Measurements from ENCODE around the gene MEGF6.

Gene MEGF6

DNA sequence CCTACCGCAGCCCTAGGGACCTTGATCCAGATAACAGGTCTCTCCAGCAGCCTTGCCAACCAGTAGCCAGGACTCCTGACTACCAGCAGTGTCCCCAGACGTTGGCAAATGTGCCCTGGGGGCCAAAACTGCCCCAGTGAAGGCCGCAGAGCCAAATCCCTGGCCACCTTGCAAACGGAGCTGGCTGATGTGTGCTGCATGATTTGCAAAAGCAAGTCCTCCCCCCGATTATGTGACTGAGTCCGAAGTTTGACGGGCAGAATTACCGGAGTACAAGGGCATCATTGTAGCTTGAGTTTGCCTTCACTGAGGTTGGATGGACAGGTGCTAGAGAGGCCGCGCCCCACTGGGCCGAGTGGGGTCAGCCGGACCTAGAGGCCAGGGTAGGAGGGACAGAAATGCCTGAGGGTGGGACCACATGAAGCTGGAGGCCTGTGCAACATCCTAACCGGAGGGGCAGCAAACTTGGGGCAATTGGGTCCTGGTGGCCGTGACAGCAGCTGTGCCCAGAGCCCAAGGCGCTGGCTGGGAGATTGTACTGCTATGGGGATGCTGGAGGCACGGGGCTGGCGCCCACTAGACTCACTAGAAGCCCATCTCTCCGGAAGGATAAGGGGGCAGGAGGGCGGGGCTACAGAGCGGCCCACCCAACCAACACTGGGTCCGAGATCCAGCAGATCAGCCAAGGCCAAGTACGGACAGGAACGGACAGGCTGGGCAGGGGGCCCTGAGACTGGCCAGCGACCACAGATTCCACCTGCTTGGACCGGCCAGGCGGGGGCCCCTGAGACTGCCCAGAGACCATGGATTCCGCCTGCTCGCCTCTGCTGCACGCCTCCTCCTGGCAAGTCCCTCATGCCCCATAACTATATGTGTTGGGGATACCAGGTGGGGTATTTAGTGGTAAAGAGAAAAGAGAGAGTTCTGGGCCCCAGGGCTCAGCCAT lies 154.1 kb downstream of the MEGF6 start:
- no peak for DNase-seq (ENCODE audit: low read depth, low spot score)
- no peak overlapping the region for H3K27ac ChIP-seq

DNA sequence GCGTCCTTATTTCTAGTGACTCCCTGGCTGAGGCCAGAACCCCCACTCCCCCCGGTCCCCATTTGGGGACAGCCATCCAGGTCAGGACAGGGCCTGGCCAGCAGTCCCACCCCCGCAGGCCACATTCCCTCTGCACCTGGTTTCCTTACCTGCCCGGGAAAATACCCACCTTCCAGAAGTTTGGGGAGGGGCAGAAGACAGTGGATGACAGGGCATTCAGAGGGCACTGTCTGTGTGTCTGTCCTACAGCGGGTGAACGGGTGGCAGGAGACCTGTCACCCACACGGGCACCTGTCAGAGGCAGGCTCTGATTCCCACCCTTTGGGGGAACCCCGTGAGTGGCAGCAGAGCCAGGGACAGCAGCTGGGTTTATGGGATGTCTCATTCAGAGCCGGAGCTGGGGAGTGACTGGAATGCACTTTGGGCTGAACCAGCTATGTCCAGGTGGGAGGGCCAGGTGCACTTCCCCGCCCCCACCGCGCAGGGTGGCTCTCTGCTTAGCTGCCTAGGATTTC lies 154.8 kb downstream of the MEGF6 start:
- no peak overlapping the region for H3K27ac ChIP-seq
- no peak for DNase-seq (ENCODE audit: low read depth, low spot score)

DNA sequence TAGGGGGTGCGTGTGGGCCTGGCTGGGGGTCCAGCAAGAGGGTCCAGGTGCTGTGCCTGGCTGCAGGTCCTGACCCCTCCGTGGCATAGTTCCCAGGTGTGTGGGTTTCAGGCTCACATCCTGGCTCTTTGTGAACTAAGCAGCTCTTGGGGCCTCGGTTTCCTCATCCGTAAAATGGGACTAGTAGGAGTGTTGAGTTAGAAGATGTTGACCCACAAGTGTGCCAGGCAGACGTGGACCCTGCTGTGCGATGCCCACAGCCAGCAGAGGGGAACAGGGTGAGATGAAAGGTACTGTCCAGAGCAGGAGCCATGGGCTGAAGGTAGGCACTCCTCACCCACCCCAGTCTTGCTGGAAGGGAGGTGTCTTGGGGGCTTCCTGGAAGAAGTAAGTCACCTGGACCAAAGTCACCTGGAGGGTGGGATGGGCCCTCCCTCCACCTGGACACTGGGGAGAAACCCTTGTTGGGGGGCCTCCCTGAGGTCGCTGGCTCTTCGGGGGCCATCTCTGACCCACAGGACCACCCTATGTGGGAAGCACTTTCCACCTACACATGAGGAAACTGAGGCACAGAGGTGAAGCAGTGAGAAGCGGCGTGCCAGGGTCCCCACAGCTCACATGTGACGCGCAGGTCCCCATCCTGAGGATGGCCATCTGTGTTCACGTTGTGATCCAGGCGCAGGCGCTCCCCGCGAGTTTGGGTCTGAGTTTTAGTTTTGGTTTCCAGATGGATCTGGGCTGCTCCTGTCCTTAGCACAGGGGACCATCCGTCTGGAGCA lies 155.4 kb downstream of the MEGF6 start:
- H3K27ac ChIP-seq: no peak overlapping the region
- no peak for DNase-seq (ENCODE audit: low read depth, low spot score)

DNA sequence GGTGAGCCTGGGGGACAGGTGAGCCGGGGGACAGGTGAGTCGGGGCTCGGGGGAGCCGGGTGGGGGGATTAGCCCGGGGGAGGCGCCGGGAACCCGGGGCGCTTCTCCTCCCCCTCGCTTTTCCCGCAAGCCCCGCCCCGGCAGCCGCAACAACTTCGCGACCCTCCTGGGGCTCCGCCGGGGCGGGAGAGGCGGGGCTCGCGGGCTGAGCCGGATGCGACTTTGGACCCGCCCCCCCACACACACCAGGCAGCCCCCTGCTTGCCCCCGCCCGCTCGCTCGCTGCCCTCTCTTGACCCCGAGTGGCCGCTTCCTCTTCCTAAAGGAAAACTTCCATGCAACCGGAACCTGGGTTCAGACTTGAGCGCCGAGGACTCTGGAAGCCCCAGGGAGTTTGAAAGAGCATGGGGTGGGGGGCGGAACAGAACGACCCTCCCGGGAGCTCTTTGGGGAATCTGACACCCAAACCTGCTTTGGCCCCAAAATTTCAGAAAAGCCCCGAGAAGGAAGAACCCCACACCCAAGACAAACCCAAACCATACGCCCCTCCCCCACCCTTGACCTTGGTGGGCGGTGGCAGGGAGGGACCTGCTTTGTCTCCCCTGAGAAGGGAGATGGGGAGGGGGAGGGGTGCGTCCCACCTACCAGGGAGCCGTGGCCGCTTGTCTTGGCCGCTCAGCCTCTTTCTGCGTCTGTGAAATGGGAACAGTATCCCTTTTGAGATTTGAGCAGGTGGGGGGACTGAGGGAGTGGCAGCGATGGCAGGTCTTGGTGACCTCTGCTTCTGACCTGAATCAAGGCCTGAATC lies 156.3 kb downstream of the MEGF6 start:
- no peak for DNase-seq (ENCODE audit: low read depth, low spot score)

DNA sequence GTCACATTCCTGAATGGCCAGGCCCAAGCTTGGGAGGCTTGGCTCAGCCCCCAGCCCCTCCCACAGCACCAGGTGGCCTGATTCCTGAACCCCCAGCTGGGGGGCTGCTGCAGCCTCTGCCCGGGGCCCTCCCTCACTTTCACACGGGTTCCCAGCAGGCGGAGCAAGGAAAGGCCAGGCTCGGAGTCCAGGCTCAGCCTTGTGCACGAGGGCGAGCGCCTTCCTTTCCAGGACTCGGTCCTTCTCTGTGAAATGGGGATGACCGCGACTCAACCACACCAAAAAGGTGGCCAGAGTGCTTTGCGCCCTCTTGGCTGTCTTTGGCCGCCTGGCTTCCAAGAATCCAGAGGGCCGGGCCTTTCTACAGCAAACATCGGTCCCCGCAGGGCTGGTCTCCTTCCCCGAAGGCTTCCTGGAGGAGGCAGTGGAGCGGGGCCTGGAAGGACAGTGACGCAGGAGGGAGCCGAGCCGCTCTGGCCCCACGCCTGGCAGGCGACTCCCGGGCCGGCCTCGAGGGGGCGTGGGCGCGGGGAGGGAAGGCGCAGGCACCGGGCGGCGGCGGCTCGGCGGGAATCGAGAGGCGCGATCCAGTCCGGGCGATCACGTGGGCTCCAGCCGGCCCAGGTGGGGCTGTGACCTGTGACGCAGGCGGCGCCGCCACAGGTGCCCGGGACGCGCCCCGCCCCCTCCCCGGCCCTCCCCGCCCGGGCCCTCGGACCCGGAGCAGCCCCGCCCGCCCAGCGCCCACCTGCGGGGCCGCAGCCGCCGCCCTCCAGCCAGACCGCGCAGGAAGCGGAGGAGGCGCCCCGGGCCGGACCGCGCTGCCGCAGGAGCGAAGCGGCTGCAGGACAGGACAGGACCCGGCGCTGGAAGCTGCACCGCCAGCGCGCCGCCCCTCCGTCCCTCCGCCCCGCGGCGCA lies 157.2 kb downstream of the MEGF6 start, which contains the start of gene ARHGEF16:
TSS of gene ARHGEF16 (plus strand) at position 775 of the 920 bp plus-strand sequence. CDS start 8,420 bp downstream, outside the sequence.
- H3K27ac ChIP-seq: peak within 1 kb of the TSS; percentile 46
- DNase-seq (ENCODE audit: low read depth, low spot score): no peak

More for the DNA sequence above, 156.3 kb downstream of the MEGF6 start:
- peak overlapping the region; percentile 46 for H3K27ac ChIP-seq

DNA sequence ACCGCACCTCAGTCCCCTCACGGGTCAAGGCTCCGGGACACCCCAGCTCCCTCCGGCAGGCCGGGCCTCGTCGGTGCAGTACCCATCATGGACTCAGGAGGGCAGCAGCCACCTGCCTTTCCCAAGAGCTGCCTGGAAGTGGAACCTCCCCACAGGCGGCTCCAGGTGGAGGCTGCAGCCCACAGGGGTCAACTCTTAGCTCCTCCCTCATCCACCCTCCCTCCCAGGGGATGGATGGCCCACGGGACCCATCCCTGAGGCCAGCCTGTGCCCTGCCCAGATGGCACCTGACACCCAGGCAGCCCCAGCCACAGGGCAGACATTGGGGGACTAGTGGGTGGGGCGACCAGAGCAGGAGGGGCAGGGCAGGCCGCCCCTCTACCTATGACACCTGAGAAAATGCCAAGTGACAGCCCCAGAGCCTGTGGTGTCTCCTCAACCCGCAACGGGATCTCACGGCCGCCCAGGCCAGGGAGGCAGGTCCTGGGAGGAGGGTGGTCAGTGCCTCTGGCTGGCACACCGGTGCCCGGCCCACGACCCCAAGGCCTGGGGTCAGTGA lies 158.0 kb downstream of the MEGF6 start:
- no peak for DNase-seq (ENCODE audit: low read depth, low spot score)
- H3K27ac ChIP-seq: peak overlapping the region; percentile 46

DNA sequence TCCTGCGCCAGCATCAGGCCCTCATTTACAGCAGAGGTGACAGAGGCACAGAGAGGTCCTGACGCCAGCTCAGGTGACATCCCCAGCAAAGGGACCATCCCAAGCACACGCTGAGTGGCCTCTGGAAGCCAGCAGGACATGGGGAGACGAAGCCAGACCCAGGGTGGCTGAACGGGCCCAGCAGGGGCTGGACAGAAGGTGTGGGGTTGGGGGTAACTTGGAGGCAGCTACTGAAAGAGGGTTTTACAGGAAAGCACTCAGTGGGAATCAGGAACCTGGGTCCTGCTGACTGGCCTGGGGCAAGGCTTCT lies 158.5 kb downstream of the MEGF6 start:
- H3K27ac ChIP-seq: no peak overlapping the region
- DNase-seq (ENCODE audit: low read depth, low spot score): no peak

DNA sequence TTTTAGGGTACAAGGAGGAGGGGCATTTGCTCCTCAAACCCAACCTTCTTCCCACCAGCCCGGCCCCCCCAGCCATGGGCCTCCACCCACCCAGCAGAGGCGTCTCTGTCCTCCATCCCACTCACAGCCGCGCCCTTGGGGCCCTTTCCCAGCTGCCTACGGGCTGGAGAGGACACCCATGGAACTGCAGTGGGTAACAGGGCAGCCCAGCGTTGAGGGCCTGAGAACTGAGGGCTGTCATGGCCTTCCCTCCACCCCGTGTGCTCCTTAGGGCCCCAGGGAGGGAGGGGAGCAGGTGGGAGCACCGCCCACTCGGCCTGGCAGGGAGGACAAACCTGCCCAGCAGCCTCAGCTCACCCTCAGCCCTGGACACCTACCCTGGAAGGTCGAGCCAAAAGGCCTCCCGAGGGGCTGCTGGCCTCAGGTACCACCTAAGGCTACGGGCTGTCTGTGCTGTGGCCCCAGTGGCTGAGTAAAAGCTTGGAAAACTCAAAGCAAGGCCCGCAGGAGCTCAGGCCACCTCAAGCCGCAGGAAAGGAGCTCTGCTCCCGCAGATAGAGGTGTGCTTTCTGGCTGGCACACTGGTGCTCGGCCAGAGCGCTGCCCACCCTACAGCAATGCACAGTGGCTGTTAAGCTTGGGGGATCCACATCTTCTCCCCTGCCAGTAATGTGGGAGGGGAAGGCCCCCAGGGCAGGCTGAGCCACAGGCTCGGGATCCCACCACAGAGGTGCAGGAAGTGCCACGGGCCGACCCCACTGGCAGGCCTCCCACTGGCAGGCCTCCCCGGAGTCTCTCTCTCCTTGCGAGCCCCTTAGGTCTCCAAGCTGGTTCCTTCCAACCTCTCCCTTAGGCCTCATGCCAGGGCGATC lies 159.1 kb downstream of the MEGF6 start:
- no peak for DNase-seq (ENCODE audit: low read depth, low spot score)
- H3K27ac ChIP-seq: no peak overlapping the region

DNA sequence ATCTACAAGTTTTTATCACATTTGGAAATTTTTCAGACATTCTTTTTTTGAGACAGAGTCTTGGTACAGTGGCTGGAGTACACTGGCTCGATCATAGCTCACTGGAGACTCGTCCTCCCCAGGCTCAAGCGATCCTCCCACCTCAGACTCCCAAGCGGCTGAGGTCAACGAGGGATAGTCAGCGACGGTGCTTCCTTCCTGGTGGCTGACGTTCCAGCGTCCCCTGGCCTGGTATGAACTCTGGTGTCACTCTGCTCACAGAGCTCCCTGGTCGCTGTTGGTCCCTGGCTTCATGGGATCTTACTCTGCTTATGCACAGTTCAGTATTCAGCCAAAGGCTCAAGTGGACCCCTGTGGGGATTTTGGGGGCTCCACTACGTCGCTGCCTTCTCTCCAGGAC lies 160.3 kb downstream of the MEGF6 start:
- H3K27ac ChIP-seq: no peak overlapping the region
- DNase-seq (ENCODE audit: low read depth, low spot score): no peak

DNA sequence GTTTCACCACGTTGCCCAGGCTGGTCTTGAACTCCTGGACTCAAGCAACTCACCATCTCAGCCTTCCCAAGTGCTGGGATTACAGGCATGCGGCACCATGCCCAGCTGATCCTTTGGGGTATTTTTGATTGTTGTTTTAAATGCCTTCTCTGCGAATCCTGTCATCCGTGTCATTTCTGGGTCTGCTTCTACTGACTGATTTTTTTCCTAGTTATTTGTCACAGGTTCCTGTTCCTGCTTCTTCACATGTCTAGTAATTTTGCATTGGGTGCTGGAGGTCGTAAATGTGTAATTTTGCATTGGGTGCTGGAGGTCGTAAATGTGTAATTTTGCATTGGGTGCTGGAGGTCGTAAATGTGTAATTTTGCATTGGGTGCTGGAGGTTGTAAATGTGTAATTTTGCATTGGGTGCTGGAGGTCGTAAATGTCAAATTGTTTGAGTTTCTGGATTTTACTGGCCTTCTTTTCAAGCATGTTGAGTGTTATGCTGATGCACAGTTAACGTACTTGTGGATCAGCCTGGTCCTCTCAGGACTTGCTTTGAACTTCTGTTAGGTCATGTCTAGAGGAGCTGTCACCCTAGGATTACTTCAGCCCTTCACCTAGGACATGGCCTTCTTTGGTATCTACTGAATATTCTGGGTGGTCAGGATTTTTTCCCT lies 161.0 kb downstream of the MEGF6 start:
- no peak overlapping the region for H3K27ac ChIP-seq
- DNase-seq (ENCODE audit: low read depth, low spot score): no peak

DNA sequence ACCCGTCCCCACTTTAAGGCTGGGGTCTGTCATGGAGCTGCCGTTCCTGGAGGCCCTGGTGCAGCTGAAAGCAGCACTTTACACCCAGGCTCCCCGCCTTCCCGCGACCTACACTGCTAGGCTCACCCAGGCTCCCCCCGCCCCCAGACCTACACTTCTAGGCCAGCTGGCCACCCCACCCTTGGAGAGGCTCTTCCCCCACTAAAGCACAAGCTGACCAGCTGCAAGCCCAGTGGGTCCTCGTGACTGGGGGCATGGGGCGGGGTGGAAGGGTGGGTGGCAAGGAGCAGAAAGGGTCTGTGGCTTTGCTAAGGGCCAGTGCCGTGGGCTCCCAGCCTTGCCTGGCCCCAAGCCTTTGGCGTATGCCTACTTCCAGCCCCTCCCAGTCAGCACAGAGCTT lies 166.6 kb downstream of the MEGF6 start:
- no peak for DNase-seq (ENCODE audit: low read depth, low spot score)
- no peak overlapping the region for H3K27ac ChIP-seq

DNA sequence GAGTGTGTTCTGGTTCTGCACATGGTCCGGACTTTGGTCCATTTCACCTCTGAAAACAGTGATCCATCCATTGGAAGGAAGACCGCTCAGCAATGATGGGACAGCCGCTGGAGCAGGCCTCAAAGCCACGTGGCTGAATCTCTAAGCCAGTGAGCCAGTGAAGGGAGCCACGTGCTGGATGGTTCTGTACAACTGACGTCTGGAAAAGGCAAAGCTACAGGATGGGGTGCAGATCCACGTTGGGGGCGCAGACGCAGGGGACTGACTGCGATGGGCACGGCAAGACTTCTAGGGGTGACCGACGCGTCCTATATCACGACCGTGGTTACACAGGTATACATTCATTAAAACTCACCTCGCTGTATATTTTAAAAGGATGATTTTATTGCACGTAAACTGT lies 167.0 kb downstream of the MEGF6 start:
- no peak overlapping the region for H3K27ac ChIP-seq
- DNase-seq (ENCODE audit: low read depth, low spot score): no peak

DNA sequence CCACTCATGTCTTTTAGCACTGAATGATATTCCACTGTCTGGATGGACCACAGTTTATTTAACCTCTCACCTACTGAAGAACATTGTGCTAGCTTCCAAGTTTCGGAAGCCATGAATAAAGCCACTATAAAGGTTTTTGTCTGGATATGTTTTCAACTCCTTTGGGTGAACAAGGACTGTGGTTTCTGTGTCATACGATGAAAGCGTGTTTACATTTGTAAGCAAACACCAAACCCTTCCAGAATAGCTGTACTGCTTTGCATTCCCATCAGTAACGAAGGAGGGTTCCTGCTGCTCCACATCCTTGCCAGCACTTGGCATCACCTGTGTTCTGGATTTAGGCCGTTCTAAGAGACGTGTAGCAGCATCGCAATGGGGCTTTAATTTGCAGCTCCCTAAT lies 167.5 kb downstream of the MEGF6 start:
- no peak for DNase-seq (ENCODE audit: low read depth, low spot score)
- no peak overlapping the region for H3K27ac ChIP-seq

DNA sequence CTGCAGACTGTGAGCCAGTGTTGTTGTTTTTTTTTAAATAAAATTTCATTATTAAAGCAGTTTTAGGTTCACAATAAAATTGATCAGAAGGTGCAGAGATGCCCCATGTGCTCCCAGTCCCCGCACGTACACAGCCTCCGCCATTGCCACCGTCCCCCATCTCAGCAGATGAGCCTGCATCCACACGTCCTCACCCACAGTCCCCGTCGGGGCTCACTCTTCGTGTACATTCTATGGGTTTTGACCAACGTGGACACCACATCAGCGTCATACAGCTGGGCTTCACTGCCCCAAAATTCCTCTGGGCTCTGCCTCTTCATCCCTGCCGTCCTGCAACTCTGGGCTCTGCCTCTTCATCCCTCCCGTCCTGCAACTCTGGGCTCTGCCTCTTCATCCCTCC lies 168.4 kb downstream of the MEGF6 start:
- DNase-seq (ENCODE audit: low read depth, low spot score): no peak
- no peak overlapping the region for H3K27ac ChIP-seq

DNA sequence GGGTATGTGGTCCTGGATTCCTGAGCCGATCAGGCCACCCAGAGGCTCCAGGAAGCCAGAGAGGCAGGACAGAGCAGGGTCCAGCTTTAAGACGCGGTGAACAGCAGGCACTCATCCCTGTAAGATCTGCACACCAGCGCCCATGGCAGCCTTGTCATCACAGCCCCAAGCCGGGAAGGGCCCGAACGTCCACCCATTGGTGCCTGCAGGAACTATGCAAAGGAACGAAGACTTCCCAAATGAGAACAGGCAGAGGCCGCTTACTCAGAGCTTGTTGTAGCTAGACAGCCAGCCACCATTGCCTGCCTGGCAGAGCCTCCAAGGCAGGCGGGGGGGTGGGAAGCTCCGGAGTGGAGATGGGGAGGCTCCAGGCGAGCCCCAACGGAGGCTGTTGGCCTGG lies 169.0 kb downstream of the MEGF6 start:
- no peak overlapping the region for H3K27ac ChIP-seq
- no peak for DNase-seq (ENCODE audit: low read depth, low spot score)

DNA sequence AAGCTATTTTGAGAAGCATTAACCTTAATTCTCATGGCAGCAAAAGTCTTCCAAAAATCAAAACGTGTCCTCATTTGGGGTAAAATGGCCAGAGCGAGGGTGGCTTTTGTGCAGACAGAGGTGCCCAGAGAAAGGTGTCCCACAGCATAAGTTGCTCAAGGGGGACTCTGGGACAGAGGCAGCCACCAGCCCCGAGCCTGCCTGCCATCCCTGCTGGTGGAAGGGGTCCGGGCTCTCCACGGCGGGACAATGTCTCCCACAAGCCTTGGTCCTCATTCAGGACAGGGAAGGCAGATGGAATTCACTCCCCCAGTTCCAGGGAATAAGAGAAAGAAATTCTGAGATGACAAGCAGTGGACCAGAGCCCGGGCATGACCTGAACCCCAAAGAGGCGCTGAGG lies 169.4 kb downstream of the MEGF6 start:
- H3K27ac ChIP-seq: no peak overlapping the region
- no peak for DNase-seq (ENCODE audit: low read depth, low spot score)

DNA sequence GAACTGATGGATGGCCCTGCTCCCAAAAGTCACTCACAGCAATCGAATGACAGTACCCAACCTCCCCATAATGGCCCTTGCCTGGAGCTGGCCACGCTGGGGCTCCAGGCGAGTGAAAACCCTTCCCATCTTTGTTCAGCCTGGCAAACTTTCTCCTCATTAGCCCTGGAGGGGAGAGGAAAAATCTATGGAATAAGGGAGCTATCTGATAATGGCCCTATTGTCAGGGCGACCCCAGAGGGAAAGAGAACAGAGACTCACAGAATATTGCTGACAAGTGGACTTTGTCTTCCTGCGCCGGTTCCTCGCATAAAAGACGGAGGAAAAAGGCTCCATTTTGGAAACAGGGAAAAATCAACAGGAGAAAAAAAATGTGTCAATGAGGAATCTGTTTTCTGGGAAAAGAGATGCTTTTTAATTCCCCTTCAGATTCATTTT lies 169.9 kb downstream of the MEGF6 start:
- no peak overlapping the region for H3K27ac ChIP-seq
- no peak for DNase-seq (ENCODE audit: low read depth, low spot score)
